Gastrocnemius medialis (tissue), 4 donors: ENCODE results near the gene KLHL30.

ENCODE experiments used
- CTCF ChIP-seq, 5 experiments: fragments of 450-650 bp in 3 of 5; fragments of 200-600 bp in 2 of 5; sonication (generic) in 2 of 5; IDR thresholded peaks in 4 of 5; conservative IDR thresholded peaks in 1 of 5; 1 replicate in 4 of 5; 2 replicates in 1 of 5; pipeline ENCODE4 v1.5.1; 2016 to 2019; ENCODE audit warnings: antibody characterized with exemption in 5 of 5, mild to moderate bottlenecking in 3 of 5, moderate library complexity in 3 of 5
- POLR2A ChIP-seq, 2 donors: fragments of 450-650 bp; IDR thresholded peaks; one replicate each; pipeline ENCODE4 v1.6.1; 2017; ENCODE audit warnings: antibody characterized with exemption in 2 of 2, mild to moderate bottlenecking in 2 of 2, moderate library complexity in 2 of 2

- TF ChIP-seq POLR2A (IDR thresholded peaks at IDR 0.05) (no peak), CTCF (IDR thresholded peaks at IDR 0.05 in 4 of 5, conservative IDR thresholded peaks at IDR 0.05 in 1 of 5) (no peak)
Observed at GRCh38 chr2:238159661-238160205, 21.3 kb downstream of the KLHL30 start.
